MCF 10A (cell line): Measurements from ENCODE around the gene CPED1. TPM values are rescaled to one million over a fixed set of nuclear protein-coding genes. Genes with fewer than 3 reads are reported as not detected.

Experiments
- BruUV-seq: library from RNA; stranded (reverse); fragments of 400-500 nt; replicated peaks from 2 replicates; lab custom pipeline; 2021; lab: Mats Ljungman, UMichigan
- CTCF ChIA-PET: fragments of 300-600 bp; sonication (Branson Sonifier 250); formaldehyde crosslinking; extraction: SDS; loops from one replicate; lab custom pipeline; 2021; ENCODE audit warnings: antibody characterized with exemption, inconsistent platforms; lab: Yijun Ruan, JAX
- POLR2A ChIA-PET: fragments of 300-600, 350-650 bp; sonication (Branson Sonifier 250); formaldehyde crosslinking; extraction: SDS; loops from one replicate; lab custom pipeline; 2020; ENCODE audit warnings: antibody characterized with exemption, inconsistent platforms; lab: Yijun Ruan, JAX
- DNase-seq: peaks from one replicate; pipeline ENCODE4 v3.0.0-alpha.2; 2018; ENCODE audit not compliant: unreplicated experiment
- H3K27ac Mint-ChIP-seq: one replicate; pipeline ENCODE4 v1.8.0; 2022; ENCODE audit warnings: mild to moderate bottlenecking, low read depth, mixed read lengths; ENCODE audit not compliant: unreplicated experiment
- H3K27me3 Mint-ChIP-seq: one replicate; pipeline ENCODE4 v1.8.0; 2022; ENCODE audit warnings: mixed read lengths; ENCODE audit not compliant: insufficient read depth, unreplicated experiment
- H3K36me3 Mint-ChIP-seq: one replicate; pipeline ENCODE4 v1.8.0; 2022; ENCODE audit warnings: mild to moderate bottlenecking, moderate library complexity, mixed read lengths; ENCODE audit not compliant: insufficient read depth, unreplicated experiment
- H3K4me1 Mint-ChIP-seq: one replicate; pipeline ENCODE4 v1.8.0; 2022; ENCODE audit warnings: mixed read lengths; ENCODE audit not compliant: insufficient read depth, unreplicated experiment
- H3K4me3 Mint-ChIP-seq: one replicate; pipeline ENCODE4 v1.8.0; 2022; ENCODE audit warnings: mild to moderate bottlenecking, moderate library complexity, mixed read lengths; ENCODE audit not compliant: unreplicated experiment
- H3K9me3 Mint-ChIP-seq: one replicate; pipeline ENCODE4 v1.8.0; 2022; ENCODE audit warnings: mixed read lengths; ENCODE audit not compliant: unreplicated experiment
- CTCF ChIP-seq: fragments of 200-600 bp; IDR thresholded peaks from one replicate; pipeline ENCODE4 v1.8.0; 2022; ENCODE audit warnings: antibody characterized with exemption, mild to moderate bottlenecking; ENCODE audit not compliant: unreplicated experiment
- intact Hi-C: fragments of 100-400 bp; cut with micrococcal nuclease; formaldehyde crosslinking; loops from 2 replicates; pipeline ENCODE4 v1.14.1; 2022
- total RNA-seq: library from RNA; stranded (reverse); gene quantifications from 2 replicates; pipeline ENCODE4 v1.2.3, GENCODE V29; 2022

The CPED1 gene
- total RNA-seq, 1 experiment from 2014 or later, result not detected

- ChIA-PET POLR2A (no interaction called here), CTCF (interaction anchor here (0.5 to 3.0 kb wide), 5 partner anchors 9 to 274 kb away, joined by 3 to 17 read pairs (median 3); partner anchors contain the start of gene CPED1)
- Mint-ChIP-seq H3K4me1 (peaks cover 5% of the 10 kb centered on the region), H3K27ac (no peak overlapping the region), H3K9me3 (no peaks in the 10 kb centered on the region), H3K27me3 (peaks cover 81% of the 10 kb centered on the region), H3K4me3 (no peak overlapping the region), H3K36me3 (no peaks in the 10 kb centered on the region)
- TF ChIP-seq CTCF, result no peak
- no peak for DNase-seq
- intact Hi-C loops, result no loop called here
- BruUV-seq, result no TSS peak
These were observed 10.6 kb downstream of the CPED1 start for GRCh38 chr7:120998996-120999565.

- no peak for DNase-seq
- Mint-ChIP-seq H3K4me3 (no peak overlapping the region), H3K36me3 (no peaks in the 10 kb centered on the region), H3K4me1 (peaks cover 5% of the 10 kb centered on the region), H3K27ac (no peak overlapping the region), H3K27me3 (peaks cover 72% of the 10 kb centered on the region), H3K9me3 (no peaks in the 10 kb centered on the region)
- no TSS peak for BruUV-seq
- POLR2A ChIA-PET, result no interaction called here
- intact Hi-C loops, result no loop called here
- CTCF ChIA-PET, result interaction anchor here (0.5 to 4.5 kb wide), 3 partner anchors 8 to 209 kb away, joined by 3 to 23 read pairs (median 3); partner anchors contain the start of gene CPED1
- TF ChIP-seq CTCF, result no peak
These were observed 11.8 kb downstream of the CPED1 start for GRCh38 chr7:121000081-121000983.

GRCh38 chr7:121001234-121001906, 12.9 kb downstream of the CPED1 start:
- Mint-ChIP-seq H3K27me3 (peaks cover 70% of the 10 kb centered on the region), H3K9me3 (no peaks in the 10 kb centered on the region), H3K4me1 (peaks cover 5% of the 10 kb centered on the region), H3K36me3 (no peaks in the 10 kb centered on the region), H3K27ac (no peak overlapping the region), H3K4me3 (no peak overlapping the region)
- POLR2A ChIA-PET, result no interaction called here
- TF ChIP-seq CTCF, result no peak
- intact Hi-C loops, result no loop called here
- DNase-seq, result no peak
- CTCF ChIA-PET, result interaction anchor here (0.6 to 4.5 kb wide), 2 partner anchors 13 to 80 kb away, joined by 3 to 23 read pairs; partner anchors contain the start of gene CPED1
- no TSS peak for BruUV-seq
